ENCODE results near the gene FUNDC1.

Gene FUNDC1

GRCh38 chrX:44480591-44480990, 62.1 kb downstream of the FUNDC1 start:
- H3K27ac ChIP-seq = no peak overlapping the region
- TF ChIP-seq, protein P1, sequence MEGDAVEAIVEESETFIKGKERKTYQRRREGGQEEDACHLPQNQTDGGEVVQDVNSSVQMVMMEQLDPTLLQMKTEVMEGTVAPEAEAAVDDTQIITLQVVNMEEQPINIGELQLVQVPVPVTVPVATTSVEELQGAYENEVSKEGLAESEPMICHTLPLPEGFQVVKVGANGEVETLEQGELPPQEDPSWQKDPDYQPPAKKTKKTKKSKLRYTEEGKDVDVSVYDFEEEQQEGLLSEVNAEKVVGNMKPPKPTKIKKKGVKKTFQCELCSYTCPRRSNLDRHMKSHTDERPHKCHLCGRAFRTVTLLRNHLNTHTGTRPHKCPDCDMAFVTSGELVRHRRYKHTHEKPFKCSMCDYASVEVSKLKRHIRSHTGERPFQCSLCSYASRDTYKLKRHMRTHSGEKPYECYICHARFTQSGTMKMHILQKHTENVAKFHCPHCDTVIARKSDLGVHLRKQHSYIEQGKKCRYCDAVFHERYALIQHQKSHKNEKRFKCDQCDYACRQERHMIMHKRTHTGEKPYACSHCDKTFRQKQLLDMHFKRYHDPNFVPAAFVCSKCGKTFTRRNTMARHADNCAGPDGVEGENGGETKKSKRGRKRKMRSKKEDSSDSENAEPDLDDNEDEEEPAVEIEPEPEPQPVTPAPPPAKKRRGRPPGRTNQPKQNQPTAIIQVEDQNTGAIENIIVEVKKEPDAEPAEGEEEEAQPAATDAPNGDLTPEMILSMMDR (conservative IDR thresholded peaks at IDR 0.05) = no peak
- TF ChIP-seq ZFX (IDR thresholded peaks at IDR 0.05) = no peak

- TF ChIP-seq ZFX (IDR thresholded peaks at IDR 0.05) = no peak
- TF ChIP-seq, protein P1 (conservative IDR thresholded peaks at IDR 0.05) = no peak
Observed at GRCh38 chrX:44474410-44474809, 68.2 kb downstream of the FUNDC1 start.

More at GRCh38 chrX:44474410-44474809, 68.2 kb downstream of the FUNDC1 start:
- H3K27ac ChIP-seq = no peak overlapping the region
